IMR-90 (cell line): Measurements from ENCODE around the gene DENND1B. TPM values are rescaled to one million over a fixed set of nuclear protein-coding genes. Genes with fewer than 3 reads are reported as not detected.
A peak's percentile ranks its signal among the peaks of the same experiment; 100 is the strongest.

Experiments
- ATAC-seq: fragments of 200-7000 bp; cut with Tn5 transposase; 2 replicates; pipeline ENCODE4 v1.9.1; 2020; ENCODE audit warnings: low read depth, mild to moderate bottlenecking, moderate library complexity
- BruUV-seq: library from RNA; stranded (reverse); fragments of 400-500 nt; replicated peaks from 2 replicates; lab custom pipeline; 2021; lab: Mats Ljungman, UMichigan
- CTCF ChIA-PET: fragments of 300-600 bp; formaldehyde crosslinking; extraction: SDS; loops from one replicate; lab custom pipeline; 2021; ENCODE audit warnings: antibody characterized with exemption; lab: Yijun Ruan, JAX
- POLR2A ChIA-PET: fragments of 300-600 bp; sonication (Branson Sonifier 250); formaldehyde crosslinking; loops from one replicate; lab custom pipeline; 2022; ENCODE audit warnings: antibody characterized with exemption; ENCODE audit not compliant: unreplicated experiment; lab: Charles Lee
- DNase-seq: peaks from one replicate; pipeline ENCODE4 v3.0.0; 2013
- H2AFZ ChIP-seq: replicated peaks from 2 replicates; pipeline ENCODE3; 2013; ENCODE audit warnings: low read length, mild to moderate bottlenecking; ENCODE audit not compliant: poor library complexity
- H2AK5ac ChIP-seq: 2 replicates; pipeline ENCODE4 v1.6.1; 2013; ENCODE audit warnings: low read depth, low read length, inconsistent platforms
- H2AK9ac ChIP-seq: replicated peaks from 2 replicates; pipeline ENCODE3; 2013; ENCODE audit warnings: mild to moderate bottlenecking, low read depth, low read length, moderate library complexity; ENCODE audit not compliant: poor library complexity
- H2BK120ac ChIP-seq: 2 replicates; pipeline ENCODE4 v1.6.1; 2013; ENCODE audit warnings: low read depth, low read length, inconsistent platforms
- H2BK15ac ChIP-seq: 3 replicates; pipeline ENCODE4 v1.6.1; 2013; ENCODE audit warnings: low read depth, low read length, inconsistent platforms
- H2BK20ac ChIP-seq: 2 replicates; pipeline ENCODE4 v1.6.1; 2013; ENCODE audit warnings: low read depth, mild to moderate bottlenecking, inconsistent platforms, low read length, moderate library complexity
- H2BK5ac ChIP-seq: 2 replicates; pipeline ENCODE4 v1.6.1; 2013; ENCODE audit warnings: mild to moderate bottlenecking, low read depth, low read length, inconsistent platforms; ENCODE audit not compliant: poor library complexity, severe bottlenecking
- H3K14ac ChIP-seq: replicated peaks from 2 replicates; pipeline ENCODE4 v1.6.1; 2013; ENCODE audit warnings: low read depth, low read length, inconsistent platforms
- H3K18ac ChIP-seq: 2 replicates; pipeline ENCODE4 v1.6.1; 2013; ENCODE audit warnings: low read depth, low read length, control low read depth
- H3K23ac ChIP-seq: 2 replicates; pipeline ENCODE4 v1.6.1; 2013; ENCODE audit warnings: low read depth, low read length, inconsistent platforms
- H3K27ac ChIP-seq: 2 replicates; pipeline ENCODE4 v1.5.1; 2013; ENCODE audit warnings: mild to moderate bottlenecking, control low read depth, low read length; ENCODE audit not compliant: insufficient read depth
- H3K27me3 ChIP-seq: 2 replicates; pipeline ENCODE4 v1.6.1; 2013; ENCODE audit warnings: low read length; ENCODE audit not compliant: control insufficient read depth, insufficient read depth
- H3K36me3 ChIP-seq: 2 replicates; pipeline ENCODE4 v1.6.1; 2013; ENCODE audit warnings: low read length, mixed read lengths; ENCODE audit not compliant: control insufficient read depth, insufficient read depth
- H3K4ac ChIP-seq: 2 replicates; pipeline ENCODE4 v1.6.1; 2013; ENCODE audit warnings: low read depth, low read length, inconsistent platforms
- H3K4me1 ChIP-seq: 2 replicates; pipeline ENCODE4 v1.6.1; 2013; ENCODE audit warnings: low read length, mixed read lengths; ENCODE audit not compliant: control insufficient read depth, insufficient read depth
- H3K4me2 ChIP-seq: 2 replicates; pipeline ENCODE4 v1.6.1; 2013; ENCODE audit warnings: low read depth, mild to moderate bottlenecking, control low read depth, low read length, moderate library complexity
- H3K4me3 ChIP-seq: 2 replicates; pipeline ENCODE4 v1.5.1; 2013; ENCODE audit warnings: low read depth, mild to moderate bottlenecking, control low read depth, low read length, moderate library complexity; ENCODE audit not compliant: insufficient read depth
- H3K56ac ChIP-seq: 2 replicates; pipeline ENCODE4 v1.6.1; 2013; ENCODE audit warnings: low read length, inconsistent platforms; ENCODE audit not compliant: insufficient read depth; ENCODE audit errors: extremely low read depth
- H3K79me1 ChIP-seq, 2 experiments: 2 replicates each; pipeline ENCODE4 v1.6.1; 2013; ENCODE audit warnings: low read length in 2 of 2, inconsistent platforms in 1 of 2, low read depth in 1 of 2
- H3K9ac ChIP-seq: 2 replicates; pipeline ENCODE4 v1.6.1; 2013; ENCODE audit warnings: low read depth, low read length, control low read depth
- H3K9me1 ChIP-seq: 2 replicates; pipeline ENCODE4 v1.6.1; 2013; ENCODE audit warnings: low read length, inconsistent platforms; ENCODE audit not compliant: insufficient read depth
- H3K9me3 ChIP-seq: 2 replicates; pipeline ENCODE4 v1.6.1; 2013; ENCODE audit warnings: low read length; ENCODE audit not compliant: control insufficient read depth, insufficient read depth
- H4K20me1 ChIP-seq: 2 replicates; pipeline ENCODE4 v1.6.1; 2013; ENCODE audit warnings: low read length, inconsistent platforms; ENCODE audit not compliant: insufficient read depth
- H4K5ac ChIP-seq: 2 replicates; pipeline ENCODE4 v1.6.1; 2013; ENCODE audit warnings: mild to moderate bottlenecking, low read depth, low read length, control low read depth
- H4K8ac ChIP-seq, 2 experiments: 2 replicates each; pipeline ENCODE4 v1.6.1; 2013; ENCODE audit warnings: low read depth in 2 of 2, low read length in 2 of 2, control low read depth in 1 of 2, inconsistent platforms in 1 of 2
- H4K91ac ChIP-seq: 2 replicates; pipeline ENCODE4 v1.6.1; 2013; ENCODE audit warnings: low read depth, low read length, inconsistent platforms; ENCODE audit not compliant: insufficient read depth
- BHLHE40 ChIP-seq: fragments of 150-350 bp; IDR thresholded peaks from 2 replicates; pipeline ENCODE4 v1.6.1; 2016; ENCODE audit warnings: mild to moderate bottlenecking, low read depth, low read length
- CEBPB ChIP-seq: IDR thresholded peaks from 2 replicates; pipeline ENCODE4 v1.6.1; 2012; ENCODE audit warnings: low read depth, low read length, improper control_type of control experiment
- CHD1 ChIP-seq: IDR thresholded peaks from 2 replicates; pipeline ENCODE4 v1.6.1; 2012; ENCODE audit warnings: low read depth, low read length, improper control_type of control experiment
- FOS ChIP-seq: fragments of 150-350 bp; IDR thresholded peaks from 2 replicates; pipeline ENCODE4 v1.6.1; 2016; ENCODE audit warnings: low read depth, low read length
- MAZ ChIP-seq: IDR thresholded peaks from 2 replicates; pipeline ENCODE4 v1.6.1; 2012; ENCODE audit warnings: low read depth, mild to moderate bottlenecking, low read length, improper control_type of control experiment, moderate library complexity, borderline replicate concordance
- MXI1 ChIP-seq: IDR thresholded peaks from 2 replicates; pipeline ENCODE4 v1.6.1; 2012; ENCODE audit warnings: low read depth, mild to moderate bottlenecking, low read length, moderate library complexity, borderline replicate concordance
- NFE2L2 ChIP-seq: fragments of 150-350 bp; IDR thresholded peaks from 2 replicates; pipeline ENCODE4 v1.6.1; 2016; ENCODE audit warnings: low read depth, mild to moderate bottlenecking, low read length
- POLR2A ChIP-seq: IDR thresholded peaks from 2 replicates; pipeline ENCODE4 v1.6.1; 2012; ENCODE audit warnings: mild to moderate bottlenecking, low read depth, low read length
- RAD21 ChIP-seq: IDR thresholded peaks from 2 replicates; pipeline ENCODE4 v1.6.1; 2012; ENCODE audit warnings: low read length, improper control_type of control experiment
- RFX5 ChIP-seq: IDR thresholded peaks from 2 replicates; pipeline ENCODE4 v1.8.0; 2012; ENCODE audit warnings: low read depth, mild to moderate bottlenecking, low read length, moderate library complexity
- SMC3 ChIP-seq: fragments of 150-350 bp; IDR thresholded peaks from 2 replicates; pipeline ENCODE4 v1.6.1; 2016; ENCODE audit warnings: low read depth, mild to moderate bottlenecking, antibody characterized with exemption, low read length, moderate library complexity
- WGBS, 2 experiments: methylation state at CpG; one replicate each; pipeline versions ENCODE4 v1.1.5 to v1.1.7; 2013; ENCODE audit warnings: missing lambda C conversion rate in 2 of 2; ENCODE audit not compliant: insufficient read length in 1 of 2; ENCODE audit errors: extremely low coverage in 2 of 2; 5-methylcytosine and 5-hydroxymethylcytosine counted together
- dilution Hi-C: fragments of 300-500 bp; cut with HindIII; formaldehyde crosslinking; loops from one replicate; pipeline ENCODE4 v1.14.3; 2018; ENCODE audit warnings: low sequenced_read_pairs; ENCODE audit not compliant: unreplicated experiment
- in situ Hi-C: fragments of 300-500 bp; cut with MboI; formaldehyde crosslinking; loops from 3 replicates; pipeline ENCODE4 v1.14.3; 2019; ENCODE audit warnings: low sequenced_read_pairs, inconsistent platforms, mixed read lengths
- intact Hi-C: fragments of 100-400 bp; cut with micrococcal nuclease; formaldehyde crosslinking; loops from 2 replicates; pipeline ENCODE4 v1.10.0; 2022
- polyA plus RNA-seq, 3 experiments: library from polyadenylated mRNA; depleted of rRNA; stranded (reverse); fragments of >200 nt; gene quantifications; 2 replicates each; pipeline ENCODE4 v1.2.3, GENCODE V29; 2012; ENCODE audit warnings: low replicate concordance in 1 of 3
- total RNA-seq: library from RNA; depleted of rRNA; stranded (reverse); fragments of >200 nt; gene quantifications from 2 replicates; pipeline ENCODE4 v1.2.3, GENCODE V29; 2012
- TF ChIP-seq, protein P1 (sequence below): fragments of 150-350 bp; IDR thresholded peaks from 2 replicates; pipeline ENCODE4 v1.6.1; 2017; ENCODE audit warnings: mild to moderate bottlenecking, antibody characterized with exemption, low read length, low read depth
- TF ChIP-seq, protein P2 (sequence below): conservative IDR thresholded peaks from 2 replicates; pipeline ENCODE4 v1.5.1; 2012; ENCODE audit warnings: mild to moderate bottlenecking, low read depth, low read length, improper control_type of control experiment
- TF ChIP-seq, protein P3 (sequence below): fragments of 150-350 bp; IDR thresholded peaks from 2 replicates; pipeline ENCODE4 v1.6.1; 2016; ENCODE audit warnings: low read depth, mild to moderate bottlenecking, low read length, moderate library complexity, borderline replicate concordance

Gene DENND1B
- total and polyA plus RNA-seq, 2 of the 4 experiments (the other 2 are of a cell fraction): 4.0 to 24.2 TPM

DNA sequence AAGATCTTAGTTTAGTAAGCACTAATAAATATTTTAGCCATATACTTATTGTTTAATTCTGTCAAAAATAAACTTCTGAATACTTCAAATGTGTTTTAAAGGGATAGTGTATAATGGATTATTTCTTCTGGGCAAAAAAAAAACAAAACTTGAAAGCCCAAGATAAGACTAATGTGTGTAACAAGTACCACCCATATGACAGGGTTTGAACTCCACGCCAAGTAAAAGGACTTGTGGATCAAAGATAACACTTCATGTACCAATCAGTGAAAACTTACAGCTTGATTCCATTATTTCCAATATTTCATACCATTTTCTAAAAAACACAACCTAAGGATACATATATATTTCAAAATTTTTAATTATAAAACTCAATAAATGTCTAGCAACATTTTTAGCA, 59.5 kb downstream of the DENND1B start:
- no peaks in the 10 kb centered on the region for H3K4me1 ChIP-seq

More for the DNA sequence above, 59.5 kb downstream of the DENND1B start:
- H3K18ac ChIP-seq: no peak overlapping the region
- no peak overlapping the region for H2BK20ac ChIP-seq
- no peak overlapping the region for H2AK9ac ChIP-seq
- ChIA-PET CTCF (interaction anchor here (0.6 kb wide), 1 partner anchor 153 kb away, joined by 3 read pairs; no protein-coding TSS in a partner anchor), POLR2A (no interaction called here)
- H4K91ac ChIP-seq: no peak overlapping the region
- H3K14ac ChIP-seq: no peak overlapping the region
- in situ Hi-C loops: no loop called here
- WGBS, 2 experiments: no CpG with 5 or more reads among the region's 1 CpG
- DNase-seq (no peak), ATAC-seq (no peak)
- H3K27me3 ChIP-seq: no peaks in the 10 kb centered on the region
- H3K27ac ChIP-seq: no peak overlapping the region
- H3K9ac ChIP-seq: no peak overlapping the region
- no peak overlapping the region for H3K4ac ChIP-seq
- H4K5ac ChIP-seq: no peak overlapping the region
- TF ChIP-seq NFE2L2 (no peak), RFX5 (no peak), MXI1 (no peak), SMC3 (no peak), RAD21 (no peak), CHD1 (no peak), FOS (no peak), CEBPB (no peak), BHLHE40 (no peak), MAZ (no peak), POLR2A (no peak)
- TF ChIP-seq, protein P1, sequence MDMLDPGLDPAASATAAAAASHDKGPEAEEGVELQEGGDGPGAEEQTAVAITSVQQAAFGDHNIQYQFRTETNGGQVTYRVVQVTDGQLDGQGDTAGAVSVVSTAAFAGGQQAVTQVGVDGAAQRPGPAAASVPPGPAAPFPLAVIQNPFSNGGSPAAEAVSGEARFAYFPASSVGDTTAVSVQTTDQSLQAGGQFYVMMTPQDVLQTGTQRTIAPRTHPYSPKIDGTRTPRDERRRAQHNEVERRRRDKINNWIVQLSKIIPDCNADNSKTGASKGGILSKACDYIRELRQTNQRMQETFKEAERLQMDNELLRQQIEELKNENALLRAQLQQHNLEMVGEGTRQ: no peak
- TF ChIP-seq, protein P2, sequence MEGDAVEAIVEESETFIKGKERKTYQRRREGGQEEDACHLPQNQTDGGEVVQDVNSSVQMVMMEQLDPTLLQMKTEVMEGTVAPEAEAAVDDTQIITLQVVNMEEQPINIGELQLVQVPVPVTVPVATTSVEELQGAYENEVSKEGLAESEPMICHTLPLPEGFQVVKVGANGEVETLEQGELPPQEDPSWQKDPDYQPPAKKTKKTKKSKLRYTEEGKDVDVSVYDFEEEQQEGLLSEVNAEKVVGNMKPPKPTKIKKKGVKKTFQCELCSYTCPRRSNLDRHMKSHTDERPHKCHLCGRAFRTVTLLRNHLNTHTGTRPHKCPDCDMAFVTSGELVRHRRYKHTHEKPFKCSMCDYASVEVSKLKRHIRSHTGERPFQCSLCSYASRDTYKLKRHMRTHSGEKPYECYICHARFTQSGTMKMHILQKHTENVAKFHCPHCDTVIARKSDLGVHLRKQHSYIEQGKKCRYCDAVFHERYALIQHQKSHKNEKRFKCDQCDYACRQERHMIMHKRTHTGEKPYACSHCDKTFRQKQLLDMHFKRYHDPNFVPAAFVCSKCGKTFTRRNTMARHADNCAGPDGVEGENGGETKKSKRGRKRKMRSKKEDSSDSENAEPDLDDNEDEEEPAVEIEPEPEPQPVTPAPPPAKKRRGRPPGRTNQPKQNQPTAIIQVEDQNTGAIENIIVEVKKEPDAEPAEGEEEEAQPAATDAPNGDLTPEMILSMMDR: no peak
- TF ChIP-seq, protein P3, sequence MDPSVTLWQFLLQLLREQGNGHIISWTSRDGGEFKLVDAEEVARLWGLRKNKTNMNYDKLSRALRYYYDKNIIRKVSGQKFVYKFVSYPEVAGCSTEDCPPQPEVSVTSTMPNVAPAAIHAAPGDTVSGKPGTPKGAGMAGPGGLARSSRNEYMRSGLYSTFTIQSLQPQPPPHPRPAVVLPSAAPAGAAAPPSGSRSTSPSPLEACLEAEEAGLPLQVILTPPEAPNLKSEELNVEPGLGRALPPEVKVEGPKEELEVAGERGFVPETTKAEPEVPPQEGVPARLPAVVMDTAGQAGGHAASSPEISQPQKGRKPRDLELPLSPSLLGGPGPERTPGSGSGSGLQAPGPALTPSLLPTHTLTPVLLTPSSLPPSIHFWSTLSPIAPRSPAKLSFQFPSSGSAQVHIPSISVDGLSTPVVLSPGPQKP: no peak
- H3K56ac ChIP-seq: no peak overlapping the region
- H3K9me3 ChIP-seq: no peaks in the 10 kb centered on the region
- H3K4me3 ChIP-seq: no peak overlapping the region
- H2BK120ac ChIP-seq: no peak overlapping the region
- no peaks in the 10 kb centered on the region for H4K20me1 ChIP-seq
- intact Hi-C loops: no loop called here
- H2BK15ac ChIP-seq: no peak overlapping the region
- H3K36me3 ChIP-seq: no peaks in the 10 kb centered on the region
- dilution Hi-C loops: no loop called here
- no peak overlapping the region for H3K4me2 ChIP-seq
- H2BK5ac ChIP-seq: no peak overlapping the region
- BruUV-seq: no TSS peak
- H3K9me1 ChIP-seq: no peaks in the 10 kb centered on the region
- no peak overlapping the region for H2AK5ac ChIP-seq
- no peak overlapping the region for H2AFZ ChIP-seq
- H3K23ac ChIP-seq: no peak overlapping the region
- no peaks in the 10 kb centered on the region; a peak in 1 of 4 replicates for H3K79me1 ChIP-seq
- peak overlapping the region in 1 of 2 experiments; percentile 33; a peak in 1 of 4 replicates for H4K8ac ChIP-seq
